HUES48 (cell line): ENCODE data around the gene NTNG1.
A peak's percentile ranks its signal among the peaks of the same experiment; 100 is the strongest.
"Not testable (repeated sequence)": the region's sequence is repeated elsewhere in the genome, so short reads cannot be mapped to it uniquely, and the experiment has no call there.

Source experiments
- H3K27ac ChIP-seq: one replicate; pipeline ENCODE4 v1.7.0; 2013; ENCODE audit warnings: low read depth, low read length, inconsistent platforms
- H3K27me3 ChIP-seq: 2 replicates; pipeline ENCODE4 v1.6.1; 2013; ENCODE audit warnings: mild to moderate bottlenecking, low read length; ENCODE audit not compliant: control insufficient read depth, insufficient read depth
- H3K36me3 ChIP-seq: 2 replicates; pipeline ENCODE4 v1.6.1; 2013; ENCODE audit warnings: low read length; ENCODE audit not compliant: control insufficient read depth, insufficient read depth
- H3K4me1 ChIP-seq: 2 replicates; pipeline ENCODE4 v1.6.1; 2013; ENCODE audit warnings: mild to moderate bottlenecking, low read length; ENCODE audit not compliant: control insufficient read depth, insufficient read depth
- H3K4me3 ChIP-seq: 2 replicates; pipeline ENCODE4 v1.5.1; 2013; ENCODE audit warnings: mild to moderate bottlenecking, low read depth, low read length
- H3K9ac ChIP-seq: 2 replicates; pipeline ENCODE4 v1.6.1; 2013; ENCODE audit warnings: mild to moderate bottlenecking, low read depth, low read length, moderate library complexity
- H3K9me3 ChIP-seq: 2 replicates; pipeline ENCODE4 v1.6.1; 2013; ENCODE audit warnings: low read length; ENCODE audit not compliant: control insufficient read depth, insufficient read depth

Gene NTNG1

DNA sequence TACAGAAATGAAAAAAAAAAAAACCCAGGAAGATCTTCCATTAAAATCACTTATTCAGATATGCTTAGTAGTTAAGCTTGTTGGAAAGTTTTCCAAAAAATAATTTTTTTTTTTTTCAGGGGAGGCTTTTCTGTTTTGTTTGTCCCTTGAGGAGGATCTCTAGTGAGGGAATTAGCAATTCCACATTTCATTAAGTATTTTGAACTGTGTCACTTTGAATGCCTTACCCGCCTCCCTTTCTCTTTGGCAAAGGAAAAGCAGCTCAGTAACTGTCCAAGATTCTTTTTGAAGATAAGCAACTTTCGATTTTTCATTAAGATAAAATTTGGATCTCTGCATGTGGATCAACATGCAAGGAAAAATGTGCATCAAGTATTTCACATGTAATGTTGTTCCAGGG is 1.8 kb downstream of the NTNG1 start:
- Histone ChIP-seq H3K9ac (no peak overlapping the region), H3K36me3 (no peaks in the 10 kb centered on the region), H3K4me1 (peaks cover 41% of the 10 kb centered on the region), H3K4me3 (0 out of 2 replicates have a peak overlapping the region, but pooled peaks have one; percentile 79), H3K27me3 (peaks cover 15% of the 10 kb centered on the region), H3K9me3 (no peaks in the 10 kb centered on the region), H3K27ac (no peak overlapping the region)

DNA sequence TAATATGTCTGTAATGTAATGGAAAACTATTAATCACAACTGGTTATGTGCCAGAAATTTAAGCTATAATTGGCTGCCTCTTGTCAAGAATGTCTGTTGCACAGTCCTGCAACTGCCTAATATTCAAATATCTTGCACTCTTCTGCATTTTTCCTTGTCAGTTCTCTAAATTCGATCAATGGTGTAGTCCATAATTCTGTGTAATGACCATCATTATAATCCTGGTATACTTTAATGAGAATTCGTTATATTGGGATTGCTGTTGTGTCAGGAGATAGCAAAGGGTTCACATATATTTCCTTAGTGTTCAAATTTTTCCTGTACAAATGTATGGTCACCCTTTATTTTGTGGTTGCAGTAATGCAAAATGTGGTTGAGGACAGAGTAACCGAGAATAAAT is 4.8 kb downstream of the NTNG1 start:
- Histone ChIP-seq H3K4me3 (no peak overlapping the region), H3K36me3 (no peaks in the 10 kb centered on the region), H3K4me1 (peaks cover 27% of the 10 kb centered on the region; the same call in 1 of the 2 replicates), H3K9me3 (no peaks in the 10 kb centered on the region), H3K27ac (no peak overlapping the region), H3K27me3 (no peaks in the 10 kb centered on the region), H3K9ac (no peak overlapping the region)

DNA sequence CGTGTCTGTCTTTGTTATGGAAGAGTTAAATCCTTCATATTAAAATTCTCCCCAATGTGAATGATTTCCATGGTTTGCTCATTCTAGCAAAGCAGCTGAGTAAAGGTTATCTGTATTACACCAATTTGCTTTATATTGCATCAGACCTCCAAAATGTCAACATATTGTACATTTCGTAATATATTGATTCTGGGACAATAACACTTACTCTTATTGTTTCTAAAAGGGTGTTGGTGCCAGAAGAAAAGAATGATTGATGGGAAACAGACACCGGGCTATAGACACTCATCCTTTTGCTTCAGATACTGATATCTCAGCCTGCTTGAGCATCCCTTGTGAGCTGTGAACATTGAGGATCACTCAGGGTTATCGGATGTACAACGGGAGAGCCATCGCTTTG is 7.0 kb downstream of the NTNG1 start:
- Histone ChIP-seq H3K9ac (no peak overlapping the region), H3K27ac (no peak overlapping the region), H3K36me3 (no peaks in the 10 kb centered on the region), H3K9me3 (no peaks in the 10 kb centered on the region), H3K4me1 (peaks cover 21% of the 10 kb centered on the region; the same call in 1 of the 2 replicates), H3K27me3 (no peaks in the 10 kb centered on the region), H3K4me3 (no peak overlapping the region)

DNA sequence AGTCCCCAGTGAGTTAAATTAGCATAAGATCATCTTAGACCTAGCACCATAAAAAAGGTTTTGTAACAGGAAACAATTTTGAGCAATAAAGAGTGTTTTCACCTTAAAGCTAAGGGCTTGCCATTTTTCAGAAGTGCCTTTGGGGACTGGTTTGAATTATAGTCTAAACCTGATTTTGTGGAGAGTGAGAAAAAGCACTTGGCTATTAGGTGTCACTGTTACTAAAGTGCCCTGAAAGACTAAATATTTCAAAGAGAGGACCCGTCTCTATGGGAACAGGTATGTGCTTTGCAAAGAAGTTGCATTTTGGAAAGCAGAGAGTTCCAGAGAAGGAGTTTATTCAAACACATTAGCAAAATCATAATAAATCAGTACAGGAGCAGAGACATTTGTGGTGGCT is 9.1 kb downstream of the NTNG1 start:
- Histone ChIP-seq H3K36me3 (no peaks in the 10 kb centered on the region), H3K4me1 (peaks cover 10% of the 10 kb centered on the region; the same call in 1 of the 2 replicates), H3K9ac (no peak overlapping the region), H3K27me3 (no peaks in the 10 kb centered on the region), H3K4me3 (no peak overlapping the region), H3K27ac (no peak overlapping the region), H3K9me3 (no peaks in the 10 kb centered on the region)

- Histone ChIP-seq H3K9me3 (no peaks in the 10 kb centered on the region), H3K27me3 (no peaks in the 10 kb centered on the region), H3K4me3 (no peak overlapping the region), H3K4me1 (peaks cover 10% of the 10 kb centered on the region; the same call in 1 of the 2 replicates), H3K9ac (no peak overlapping the region), H3K36me3 (no peaks in the 10 kb centered on the region), H3K27ac (no peak overlapping the region)
These were observed 10.5 kb downstream of the NTNG1 start for GRCh38 chr1:107151295-107151694.

DNA sequence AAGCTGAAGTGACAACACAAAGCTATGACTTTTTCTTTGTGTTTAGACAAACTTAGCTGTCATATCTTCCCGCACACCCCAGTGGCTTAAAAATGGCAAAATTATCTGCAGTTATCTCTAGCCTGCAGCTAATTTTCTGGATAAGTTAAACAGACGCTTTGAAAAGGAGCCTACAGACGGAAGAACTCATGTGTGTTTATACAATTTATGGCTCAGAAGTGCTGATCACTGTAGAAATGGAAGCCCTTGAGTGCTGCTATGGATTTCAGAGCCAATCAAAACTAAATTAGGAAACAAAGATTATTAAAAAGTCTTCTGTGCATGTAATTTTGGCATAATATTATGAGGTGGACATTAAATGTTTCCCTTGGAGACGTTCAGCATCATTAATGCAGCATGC is 11.6 kb downstream of the NTNG1 start:
- no peak overlapping the region for H3K27ac ChIP-seq
- no peak overlapping the region for H3K4me3 ChIP-seq
- H3K36me3 ChIP-seq: no peaks in the 10 kb centered on the region
- no peaks in the 10 kb centered on the region for H3K27me3 ChIP-seq
- H3K9me3 ChIP-seq: no peaks in the 10 kb centered on the region
- peaks cover 5% of the 10 kb centered on the region; the same call in 1 of the 2 replicates for H3K4me1 ChIP-seq
- no peak overlapping the region for H3K9ac ChIP-seq

GRCh38 chr1:107153014-107153413 is 12.2 kb downstream of the NTNG1 start:
- Histone ChIP-seq H3K4me1 (no peaks in the 10 kb centered on the region), H3K27me3 (no peaks in the 10 kb centered on the region)

GRCh38 chr1:107158496-107158895 is 17.7 kb downstream of the NTNG1 start:
- Histone ChIP-seq H3K9ac (no peak overlapping the region), H3K9me3 (no peaks in the 10 kb centered on the region), H3K4me1 (no peaks in the 10 kb centered on the region), H3K4me3 (no peak overlapping the region), H3K36me3 (no peaks in the 10 kb centered on the region), H3K27ac (no peak overlapping the region), H3K27me3 (no peaks in the 10 kb centered on the region)

More at GRCh38 chr1:107153014-107153413, 12.2 kb downstream of the NTNG1 start:
- Histone ChIP-seq H3K9ac (no peak overlapping the region), H3K27ac (no peak overlapping the region), H3K9me3 (no peaks in the 10 kb centered on the region), H3K4me3 (no peak overlapping the region), H3K36me3 (no peaks in the 10 kb centered on the region)

GRCh38 chr1:107158991-107159390 is 18.2 kb downstream of the NTNG1 start:
- no peak overlapping the region for H3K9ac ChIP-seq
- H3K4me3 ChIP-seq: no peak overlapping the region
- H3K27me3 ChIP-seq: no peaks in the 10 kb centered on the region
- H3K4me1 ChIP-seq: no peaks in the 10 kb centered on the region
- H3K27ac ChIP-seq: no peak overlapping the region
- no peaks in the 10 kb centered on the region for H3K36me3 ChIP-seq
- H3K9me3 ChIP-seq: peaks cover 1% of the 10 kb centered on the region; the same call in 1 of the 2 replicates

GRCh38 chr1:107162745-107163144 is 21.9 kb downstream of the NTNG1 start:
- Histone ChIP-seq H3K9me3 (peaks cover 8% of the 10 kb centered on the region), H3K4me1 (peaks cover 3% of the 10 kb centered on the region; the same call in 1 of the 2 replicates), H3K36me3 (no peaks in the 10 kb centered on the region), H3K27me3 (no peaks in the 10 kb centered on the region), H3K9ac (no peak overlapping the region), H3K4me3 (no peak overlapping the region), H3K27ac (no peak overlapping the region)

GRCh38 chr1:107164901-107165300 is 24.1 kb downstream of the NTNG1 start:
- not testable (repeated sequence) for H3K9me3 ChIP-seq, H3K9ac ChIP-seq, H3K27ac ChIP-seq, H3K27me3 ChIP-seq, H3K4me3 ChIP-seq, H3K36me3 ChIP-seq, H3K4me1 ChIP-seq

- Histone ChIP-seq H3K36me3 (no peaks in the 10 kb centered on the region), H3K9me3 (peaks cover under 1% of the 10 kb centered on the region; the same call in 1 of the 2 replicates), H3K4me3 (no peak overlapping the region), H3K9ac (no peak overlapping the region), H3K4me1 (peaks cover 23% of the 10 kb centered on the region), H3K27me3 (no peaks in the 10 kb centered on the region), H3K27ac (no peak overlapping the region)
These were observed 28.8 kb downstream of the NTNG1 start for GRCh38 chr1:107169615-107170014.
